ENCODE measurements around the gene EHBP1.
A peak's percentile ranks its signal among the peaks of the same experiment; 100 is the strongest.
"Not testable (repeated sequence)": the region's sequence is repeated elsewhere in the genome, so short reads cannot be mapped to it uniquely, and the experiment has no call there.

Gene EHBP1

GRCh38 chr2:62736899-62737559, 31.5 kb downstream of the EHBP1 start:
- DNase-seq = no peak

GRCh38 chr2:62738981-62739936, 33.7 kb downstream of the EHBP1 start:
- DNase-seq = no peak

- no peak for DNase-seq
Observed at GRCh38 chr2:62740221-62740620, 34.7 kb downstream of the EHBP1 start.

- DNase-seq = no peak
Observed at GRCh38 chr2:62741127-62741526, 35.6 kb downstream of the EHBP1 start.

- no peak for DNase-seq
Observed at GRCh38 chr2:62741954-62742722, 36.6 kb downstream of the EHBP1 start.

GRCh38 chr2:62743506-62743905, 38.0 kb downstream of the EHBP1 start:
- no peak for DNase-seq

GRCh38 chr2:62744603-62745002, 39.1 kb downstream of the EHBP1 start:
- DNase-seq = no peak

GRCh38 chr2:62745891-62746481, 40.5 kb downstream of the EHBP1 start:
- DNase-seq = no peak

GRCh38 chr2:62747169-62747568, 41.7 kb downstream of the EHBP1 start:
- DNase-seq = no peak

GRCh38 chr2:62747876-62748275, 42.4 kb downstream of the EHBP1 start:
- DNase-seq = no peak

- not testable (repeated sequence) for DNase-seq
Observed at GRCh38 chr2:62749111-62749510, 43.6 kb downstream of the EHBP1 start.

- no peak for DNase-seq
Observed at GRCh38 chr2:62757029-62757428, 51.5 kb downstream of the EHBP1 start.

- DNase-seq = no peak
Observed at GRCh38 chr2:62760026-62760425, 54.5 kb downstream of the EHBP1 start.

GRCh38 chr2:62760555-62760954, 55.0 kb downstream of the EHBP1 start:
- no peak for DNase-seq

GRCh38 chr2:62765619-62766376, 60.3 kb downstream of the EHBP1 start:
- no peak for DNase-seq

GRCh38 chr2:62768615-62769014, 63.1 kb downstream of the EHBP1 start:
- DNase-seq = no peak

- DNase-seq = no peak
Observed at GRCh38 chr2:62770629-62771028, 65.1 kb downstream of the EHBP1 start.

- peak in 1 of 2 donors; percentile 53 for DNase-seq
Observed at GRCh38 chr2:62774555-62775366, 69.2 kb downstream of the EHBP1 start.

GRCh38 chr2:62775367-62775668, 69.8 kb downstream of the EHBP1 start:
- no peak for DNase-seq

GRCh38 chr2:62783679-62784078, 78.2 kb downstream of the EHBP1 start:
- no peak for DNase-seq

GRCh38 chr2:62784341-62784740, 78.8 kb downstream of the EHBP1 start:
- no peak for DNase-seq
